Activated naive CD8-positive, alpha-beta T cell (primary cell): ENCODE data around the gene FUCA1.
A peak's percentile ranks its signal among the peaks of the same experiment; 100 is the strongest.
"Not testable (repeated sequence)": the region's sequence is repeated elsewhere in the genome, so short reads cannot be mapped to it uniquely, and the experiment has no call there.

Source experiments
- H3K27ac Mint-ChIP-seq: one replicate; pipeline ENCODE4 v1.8.0; 2021; ENCODE audit warnings: mixed read lengths
- H3K27me3 Mint-ChIP-seq: one replicate; pipeline ENCODE4 v1.8.0; 2021; ENCODE audit warnings: mixed read lengths
- H3K36me3 Mint-ChIP-seq: one replicate; pipeline ENCODE4 v1.8.0; 2021; ENCODE audit warnings: mixed read lengths
- H3K4me1 Mint-ChIP-seq: one replicate; pipeline ENCODE4 v1.8.0; 2021; ENCODE audit warnings: low read depth, mixed read lengths
- H3K4me3 Mint-ChIP-seq: one replicate; pipeline ENCODE4 v1.8.0; 2021; ENCODE audit warnings: mild to moderate bottlenecking, mixed read lengths
- H3K9me3 Mint-ChIP-seq: one replicate; pipeline ENCODE4 v1.8.0; 2021; ENCODE audit warnings: low read depth, mixed read lengths

The FUCA1 gene

GRCh38 chr1:23805025-23805424 is 63.1 kb downstream of the FUCA1 start:
- no peak overlapping the region for H3K27ac Mint-ChIP-seq
- no peak overlapping the region for H3K4me3 Mint-ChIP-seq
- peaks cover 2% of the 10 kb centered on the region for H3K36me3 Mint-ChIP-seq
- peaks cover 7% of the 10 kb centered on the region for H3K4me1 Mint-ChIP-seq
- H3K27me3 Mint-ChIP-seq: no peaks in the 10 kb centered on the region
- H3K9me3 Mint-ChIP-seq: no peaks in the 10 kb centered on the region

- H3K4me3 Mint-ChIP-seq: no peak overlapping the region
- no peaks in the 10 kb centered on the region for H3K27me3 Mint-ChIP-seq
- peaks cover 6% of the 10 kb centered on the region for H3K4me1 Mint-ChIP-seq
- H3K9me3 Mint-ChIP-seq: no peaks in the 10 kb centered on the region
- H3K36me3 Mint-ChIP-seq: peaks cover 2% of the 10 kb centered on the region
- no peak overlapping the region for H3K27ac Mint-ChIP-seq
Observed at GRCh38 chr1:23804183-23804835, 63.8 kb downstream of the FUCA1 start.

GRCh38 chr1:23803674-23804073 is 64.4 kb downstream of the FUCA1 start:
- peaks cover 2% of the 10 kb centered on the region for H3K36me3 Mint-ChIP-seq
- H3K4me3 Mint-ChIP-seq: no peak overlapping the region
- peaks cover 9% of the 10 kb centered on the region for H3K4me1 Mint-ChIP-seq
- H3K9me3 Mint-ChIP-seq: no peaks in the 10 kb centered on the region
- H3K27me3 Mint-ChIP-seq: no peaks in the 10 kb centered on the region
- no peak overlapping the region for H3K27ac Mint-ChIP-seq

GRCh38 chr1:23802809-23803342 is 65.2 kb downstream of the FUCA1 start:
- not testable (repeated sequence) for H3K4me1 Mint-ChIP-seq, H3K27me3 Mint-ChIP-seq, H3K9me3 Mint-ChIP-seq, H3K36me3 Mint-ChIP-seq
- Mint-ChIP-seq H3K4me3 (peak overlapping the region; percentile 98), H3K27ac (peak overlapping the region; percentile 61)

- Mint-ChIP-seq H3K36me3 (peaks cover 2% of the 10 kb centered on the region), H3K4me1 (peaks cover 9% of the 10 kb centered on the region), H3K9me3 (no peaks in the 10 kb centered on the region), H3K27me3 (no peaks in the 10 kb centered on the region), H3K27ac (no peak overlapping the region), H3K4me3 (peak overlapping the region; percentile 98)
Observed at GRCh38 chr1:23801876-23802275, 66.2 kb downstream of the FUCA1 start.

GRCh38 chr1:23801338-23801748 is 66.7 kb downstream of the FUCA1 start:
- H3K4me3 Mint-ChIP-seq: peak overlapping the region; percentile 98
- H3K36me3 Mint-ChIP-seq: no peaks in the 10 kb centered on the region
- H3K27ac Mint-ChIP-seq: peak overlapping the region; percentile 76
- H3K9me3 Mint-ChIP-seq: no peaks in the 10 kb centered on the region
- H3K27me3 Mint-ChIP-seq: no peaks in the 10 kb centered on the region
- H3K4me1 Mint-ChIP-seq: peaks cover 9% of the 10 kb centered on the region

GRCh38 chr1:23800400-23801337 is 67.4 kb downstream of the FUCA1 start, which contains the start of gene GALE:
GALE (minus strand) TSS chr1:23800754; CDS start chr1:23799007, 1,747 bp downstream.
- H3K27ac Mint-ChIP-seq: peak within 1 kb of the TSS; percentile 81
- peaks cover 9% of the 10 kb centered on the region for H3K4me1 Mint-ChIP-seq
- H3K9me3 Mint-ChIP-seq: no peaks in the 10 kb centered on the region
- H3K27me3 Mint-ChIP-seq: no peaks in the 10 kb centered on the region
- no peaks in the 10 kb centered on the region for H3K36me3 Mint-ChIP-seq
- H3K4me3 Mint-ChIP-seq: peak within 1 kb of the TSS; percentile 98

- H3K36me3 Mint-ChIP-seq: peaks cover 2% of the 10 kb centered on the region
- H3K27ac Mint-ChIP-seq: peak overlapping the region; percentile 81
- peak overlapping the region; percentile 98 for H3K4me3 Mint-ChIP-seq
- no peaks in the 10 kb centered on the region for H3K27me3 Mint-ChIP-seq
- H3K9me3 Mint-ChIP-seq: no peaks in the 10 kb centered on the region
- H3K4me1 Mint-ChIP-seq: peaks cover 10% of the 10 kb centered on the region
Observed at GRCh38 chr1:23799570-23800399, 68.3 kb downstream of the FUCA1 start.

GRCh38 chr1:23799255-23799569 is 68.9 kb downstream of the FUCA1 start:
- H3K4me3 Mint-ChIP-seq: peak overlapping the region; percentile 98
- peaks cover 2% of the 10 kb centered on the region for H3K36me3 Mint-ChIP-seq
- no peaks in the 10 kb centered on the region for H3K27me3 Mint-ChIP-seq
- H3K9me3 Mint-ChIP-seq: no peaks in the 10 kb centered on the region
- no peak overlapping the region for H3K27ac Mint-ChIP-seq
- peaks cover 10% of the 10 kb centered on the region for H3K4me1 Mint-ChIP-seq

GRCh38 chr1:23798662-23799142 is 69.4 kb downstream of the FUCA1 start:
- peak overlapping the region; percentile 10 for H3K27ac Mint-ChIP-seq
- peaks cover 2% of the 10 kb centered on the region for H3K36me3 Mint-ChIP-seq
- no peaks in the 10 kb centered on the region for H3K9me3 Mint-ChIP-seq

GRCh38 chr1:23797478-23798448 is 70.3 kb downstream of the FUCA1 start:
- Mint-ChIP-seq H3K27ac (peak overlapping the region; percentile 50), H3K4me1 (peaks cover 10% of the 10 kb centered on the region), H3K4me3 (no peak overlapping the region), H3K9me3 (no peaks in the 10 kb centered on the region), H3K27me3 (no peaks in the 10 kb centered on the region), H3K36me3 (peaks cover 2% of the 10 kb centered on the region)

More at GRCh38 chr1:23798662-23799142, 69.4 kb downstream of the FUCA1 start:
- H3K4me3 Mint-ChIP-seq: peak overlapping the region; percentile 98
- H3K27me3 Mint-ChIP-seq: no peaks in the 10 kb centered on the region
- peaks cover 10% of the 10 kb centered on the region for H3K4me1 Mint-ChIP-seq

- Mint-ChIP-seq H3K4me3 (no peak overlapping the region), H3K36me3 (peaks cover 2% of the 10 kb centered on the region), H3K9me3 (no peaks in the 10 kb centered on the region), H3K4me1 (peaks cover 15% of the 10 kb centered on the region), H3K27me3 (no peaks in the 10 kb centered on the region), H3K27ac (no peak overlapping the region)
Observed at GRCh38 chr1:23796466-23797271, 71.4 kb downstream of the FUCA1 start.
